GM12865 (cell line): ENCODE data around the gene MINK1.
"Not testable (repeated sequence)": the region's sequence is repeated elsewhere in the genome, so short reads cannot be mapped to it uniquely, and the experiment has no call there.

ENCODE experiments used
- DNase-seq: peaks from one replicate; pipeline ENCODE4 v3.0.0; 2010; ENCODE audit warnings: low read depth
- H3K4me3 ChIP-seq: 2 replicates; pipeline ENCODE4 v1.5.1; 2011; ENCODE audit warnings: mild to moderate bottlenecking, low read depth, low read length, control low read depth
- TF ChIP-seq, protein P1 (sequence below): IDR thresholded peaks from 2 replicates; pipeline ENCODE4 v1.5.1; 2011; ENCODE audit warnings: low read length, control low read depth, low read depth, inconsistent platforms; ENCODE audit not compliant: insufficient read depth; ENCODE audit errors: missing control alignments

The MINK1 gene

GRCh38 chr17:4903051-4903818 lies 70.1 kb downstream of the MINK1 start, which contains the start of gene CHRNE:
TSS of gene CHRNE (minus strand) at chr17:4903098. CDS start at chr17:4903063, 35 bp downstream.
- peak; percentile 87 for DNase-seq
- TF ChIP-seq, protein P1, sequence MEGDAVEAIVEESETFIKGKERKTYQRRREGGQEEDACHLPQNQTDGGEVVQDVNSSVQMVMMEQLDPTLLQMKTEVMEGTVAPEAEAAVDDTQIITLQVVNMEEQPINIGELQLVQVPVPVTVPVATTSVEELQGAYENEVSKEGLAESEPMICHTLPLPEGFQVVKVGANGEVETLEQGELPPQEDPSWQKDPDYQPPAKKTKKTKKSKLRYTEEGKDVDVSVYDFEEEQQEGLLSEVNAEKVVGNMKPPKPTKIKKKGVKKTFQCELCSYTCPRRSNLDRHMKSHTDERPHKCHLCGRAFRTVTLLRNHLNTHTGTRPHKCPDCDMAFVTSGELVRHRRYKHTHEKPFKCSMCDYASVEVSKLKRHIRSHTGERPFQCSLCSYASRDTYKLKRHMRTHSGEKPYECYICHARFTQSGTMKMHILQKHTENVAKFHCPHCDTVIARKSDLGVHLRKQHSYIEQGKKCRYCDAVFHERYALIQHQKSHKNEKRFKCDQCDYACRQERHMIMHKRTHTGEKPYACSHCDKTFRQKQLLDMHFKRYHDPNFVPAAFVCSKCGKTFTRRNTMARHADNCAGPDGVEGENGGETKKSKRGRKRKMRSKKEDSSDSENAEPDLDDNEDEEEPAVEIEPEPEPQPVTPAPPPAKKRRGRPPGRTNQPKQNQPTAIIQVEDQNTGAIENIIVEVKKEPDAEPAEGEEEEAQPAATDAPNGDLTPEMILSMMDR = peak; percentile 80
- no peak within 1 kb of the TSS for H3K4me3 ChIP-seq

DNA sequence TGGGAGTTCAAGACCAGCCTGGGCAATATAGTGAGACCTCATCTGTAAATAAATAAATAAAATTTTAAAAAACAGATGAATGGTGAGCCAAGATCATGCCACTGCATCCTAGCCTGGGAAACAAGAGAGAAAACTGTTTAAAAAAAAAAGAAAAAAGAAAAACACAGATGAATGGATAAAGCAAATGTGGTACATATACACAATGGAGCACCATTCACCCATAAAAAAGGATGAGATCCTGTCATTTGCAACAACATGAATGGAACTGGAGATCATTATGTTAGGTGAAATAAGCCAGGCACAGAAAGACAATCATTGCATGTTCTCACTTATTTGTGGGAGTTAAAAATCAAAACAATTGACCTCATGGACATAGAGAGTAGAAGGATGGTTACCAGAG lies 73.5 kb downstream of the MINK1 start:
- not testable (repeated sequence) for DNase-seq, H3K4me3 ChIP-seq

DNA sequence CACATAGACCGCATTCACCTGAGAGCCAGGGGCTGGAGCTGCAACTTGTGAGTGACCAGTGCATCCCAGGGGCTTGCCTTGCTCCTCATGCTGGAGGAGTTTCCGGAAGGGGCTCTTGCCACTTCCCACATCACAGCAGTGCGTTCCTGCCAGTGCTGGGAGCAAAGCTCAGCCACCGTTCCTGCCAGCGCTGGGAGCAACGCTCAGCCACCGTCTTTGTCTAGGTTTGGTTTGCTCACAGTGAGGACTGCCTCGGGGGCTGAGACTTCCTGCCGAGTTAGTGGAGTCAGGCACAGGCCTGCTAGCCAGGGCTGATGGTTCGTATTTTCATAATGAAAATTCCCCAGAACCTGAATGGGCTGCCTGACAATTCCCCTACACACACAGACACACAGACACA lies 75.2 kb downstream of the MINK1 start:
- TF ChIP-seq, protein P1 = no peak
- H3K4me3 ChIP-seq = no peak overlapping the region
- DNase-seq = no peak

- peak; percentile 92 for DNase-seq
- no peak overlapping the region for H3K4me3 ChIP-seq
- TF ChIP-seq, protein P1 = peak; percentile 84
These were observed 75.8 kb downstream of the MINK1 start for GRCh38 chr17:4908711-4909496.

DNA sequence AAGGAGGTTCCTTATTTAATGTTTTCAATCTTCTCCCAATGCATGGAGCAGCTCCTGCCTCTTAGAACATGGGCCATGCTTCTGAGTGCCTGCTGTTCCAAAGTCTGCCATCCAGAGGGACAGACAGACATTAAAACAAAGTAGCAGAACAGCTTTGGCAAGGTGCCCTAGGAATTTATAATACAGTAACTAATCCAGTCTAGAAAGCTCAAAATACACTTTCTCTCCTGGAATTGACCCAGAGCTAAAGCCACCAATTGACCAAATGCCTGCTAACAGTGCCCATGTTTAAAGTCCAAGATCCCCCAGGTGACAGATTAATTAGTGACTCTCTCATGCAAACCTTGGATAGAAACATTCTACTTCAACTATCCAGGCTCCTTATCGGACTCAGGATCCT lies 80.9 kb downstream of the MINK1 start:
- H3K4me3 ChIP-seq = no peak overlapping the region
- DNase-seq = no peak
- TF ChIP-seq, protein P1 = no peak

DNA sequence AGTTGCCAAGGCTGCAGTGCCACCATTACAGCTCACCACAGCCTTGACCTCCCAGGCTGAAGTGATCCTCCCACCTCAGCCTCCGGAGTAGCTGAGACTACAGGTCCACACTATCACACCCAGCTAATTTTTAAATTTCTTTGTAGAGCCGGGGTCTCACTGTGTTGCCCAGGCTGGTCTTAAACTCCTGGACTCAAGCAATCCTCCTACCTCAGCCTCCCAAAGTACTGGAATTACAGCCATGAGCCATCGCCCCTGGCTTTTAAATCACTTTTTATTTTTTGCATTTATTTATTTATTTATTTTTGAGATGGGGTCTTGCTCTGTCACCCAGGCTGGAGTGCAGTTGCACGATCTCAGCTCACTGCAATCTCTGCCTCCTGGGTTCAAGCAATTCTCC lies 81.4 kb downstream of the MINK1 start:
- H3K4me3 ChIP-seq, DNase-seq: not testable (repeated sequence)

GRCh38 chr17:4919511-4920047 lies 86.4 kb downstream of the MINK1 start:
- H3K4me3 ChIP-seq = no peak overlapping the region
- no peak for DNase-seq
- TF ChIP-seq, protein P1 = no peak
